Caco-2 (cell line): ENCODE results near the gene FZD8. TPM values are rescaled to one million over a fixed set of nuclear protein-coding genes. Genes with fewer than 3 reads are reported as not detected.

ENCODE experiments used
- BruUV-seq: library from RNA; stranded (reverse); fragments of 400-500 nt; replicated peaks from 2 replicates; lab custom pipeline; 2021; lab: Mats Ljungman, UMichigan
- CTCF ChIA-PET: fragments of 300-600 bp; sonication (Branson Sonifier 250); formaldehyde crosslinking; loops from one replicate; lab custom pipeline; 2022; ENCODE audit warnings: antibody characterized with exemption; lab: Charles Lee
- POLR2A ChIA-PET: fragments of 300-600 bp; sonication (Branson Sonifier 250); formaldehyde crosslinking; loops from one replicate; lab custom pipeline; 2022; ENCODE audit warnings: antibody characterized with exemption; lab: Charles Lee
- DNase-seq, 2 experiments: peaks; one replicate each; pipeline versions ENCODE4 v3.0.0 to v3.0.0-alpha.2; 2020 to 2022
- H3K27me3 ChIP-seq: replicated peaks from 2 replicates; pipeline ENCODE4 v1.6.0; 2011; ENCODE audit warnings: low read length; ENCODE audit not compliant: control insufficient read depth, insufficient read depth
- H3K36me3 ChIP-seq: 2 replicates; pipeline ENCODE4 v1.5.1; 2011; ENCODE audit warnings: low read length; ENCODE audit not compliant: control insufficient read depth, insufficient read depth
- H3K4me1 ChIP-seq: fragments of 250-450 bp; sonication (Bioruptor Pico); 2 replicates; pipeline ENCODE4 v1.5.1; 2020; ENCODE audit warnings: mild to moderate bottlenecking
- H3K4me3 ChIP-seq: 2 replicates; pipeline ENCODE4 v1.5.1; 2011; ENCODE audit warnings: low read depth, mild to moderate bottlenecking, control low read depth, low read length
- H3K9me3 ChIP-seq: fragments of 250-450 bp; sonication (Bioruptor Pico); 2 replicates; pipeline ENCODE4 v1.5.1; 2020; ENCODE audit warnings: mild to moderate bottlenecking, moderate library complexity
- H3K27ac Mint-ChIP-seq: one replicate; pipeline ENCODE4 v1.8.0; 2022; ENCODE audit warnings: mixed read lengths; ENCODE audit not compliant: unreplicated experiment
- H3K27me3 Mint-ChIP-seq: one replicate; pipeline ENCODE4 v1.8.0; 2022; ENCODE audit warnings: mixed read lengths; ENCODE audit not compliant: insufficient read depth, unreplicated experiment
- H3K36me3 Mint-ChIP-seq: one replicate; pipeline ENCODE4 v1.8.0; 2022; ENCODE audit warnings: mild to moderate bottlenecking, mixed read lengths; ENCODE audit not compliant: insufficient read depth, unreplicated experiment
- H3K4me1 Mint-ChIP-seq: one replicate; pipeline ENCODE4 v1.8.0; 2022; ENCODE audit warnings: low read depth, mixed read lengths; ENCODE audit not compliant: unreplicated experiment
- H3K4me3 Mint-ChIP-seq: one replicate; pipeline ENCODE4 v1.8.0; 2022; ENCODE audit warnings: mild to moderate bottlenecking, moderate library complexity, mixed read lengths; ENCODE audit not compliant: unreplicated experiment
- H3K9me3 Mint-ChIP-seq: one replicate; pipeline ENCODE4 v1.8.0; 2022; ENCODE audit warnings: mixed read lengths; ENCODE audit not compliant: unreplicated experiment
- intact Hi-C: fragments of 100-400 bp; cut with micrococcal nuclease; formaldehyde crosslinking; loops from one replicate; pipeline ENCODE4 v1.10.0; 2022; ENCODE audit not compliant: unreplicated experiment
- total RNA-seq: library from RNA; stranded (reverse); gene quantifications from 2 replicates; pipeline ENCODE4 v1.2.3, GENCODE V29; 2022
- TF ChIP-seq, protein P1 (sequence below), 2 experiments: fragments of 200-600 bp in 1 of 2; IDR thresholded peaks; 1 replicate in 1 of 2; 2 replicates in 1 of 2; pipeline versions ENCODE4 v1.5.1 to v1.8.0; 2011 to 2022; ENCODE audit warnings: antibody characterized with exemption in 1 of 2, control low read depth in 1 of 2, inconsistent platforms in 1 of 2, low read depth in 1 of 2, low read length in 1 of 2, mild to moderate bottlenecking in 1 of 2, moderate library complexity in 1 of 2; ENCODE audit not compliant: insufficient read depth in 1 of 2, severe bottlenecking in 1 of 2, unreplicated experiment in 1 of 2

FZD8 gene
- total RNA-seq, 1 experiment from 2014 or later, result 3.4 TPM

DNA sequence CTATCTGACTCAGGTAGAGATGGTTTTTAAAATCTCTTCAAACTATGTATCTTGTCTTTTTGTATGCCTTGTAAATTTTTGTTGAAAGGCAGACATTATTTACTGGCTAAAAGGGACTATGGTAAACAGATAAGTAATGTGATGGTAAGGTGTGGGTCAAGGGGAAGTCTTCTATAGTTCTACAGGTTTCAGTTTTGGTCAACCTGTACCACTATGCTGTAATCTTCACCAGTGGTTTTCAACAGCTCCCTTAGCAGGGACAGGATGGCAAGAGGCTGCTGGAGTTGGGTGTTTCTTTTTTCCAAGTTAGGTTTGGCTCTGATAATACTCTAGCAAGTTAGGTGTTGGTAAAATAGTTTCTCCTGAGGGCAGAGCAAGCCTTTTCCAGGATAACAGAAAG lies 32.7 kb upstream of the FZD8 start:
- H3K9me3 Mint-ChIP-seq, result no peaks in the 10 kb centered on the region
- intact Hi-C loops, result no loop called here
- no peaks in the 10 kb centered on the region for H3K4me1 ChIP-seq
- BruUV-seq, result no TSS peak
- TF ChIP-seq, protein P1, sequence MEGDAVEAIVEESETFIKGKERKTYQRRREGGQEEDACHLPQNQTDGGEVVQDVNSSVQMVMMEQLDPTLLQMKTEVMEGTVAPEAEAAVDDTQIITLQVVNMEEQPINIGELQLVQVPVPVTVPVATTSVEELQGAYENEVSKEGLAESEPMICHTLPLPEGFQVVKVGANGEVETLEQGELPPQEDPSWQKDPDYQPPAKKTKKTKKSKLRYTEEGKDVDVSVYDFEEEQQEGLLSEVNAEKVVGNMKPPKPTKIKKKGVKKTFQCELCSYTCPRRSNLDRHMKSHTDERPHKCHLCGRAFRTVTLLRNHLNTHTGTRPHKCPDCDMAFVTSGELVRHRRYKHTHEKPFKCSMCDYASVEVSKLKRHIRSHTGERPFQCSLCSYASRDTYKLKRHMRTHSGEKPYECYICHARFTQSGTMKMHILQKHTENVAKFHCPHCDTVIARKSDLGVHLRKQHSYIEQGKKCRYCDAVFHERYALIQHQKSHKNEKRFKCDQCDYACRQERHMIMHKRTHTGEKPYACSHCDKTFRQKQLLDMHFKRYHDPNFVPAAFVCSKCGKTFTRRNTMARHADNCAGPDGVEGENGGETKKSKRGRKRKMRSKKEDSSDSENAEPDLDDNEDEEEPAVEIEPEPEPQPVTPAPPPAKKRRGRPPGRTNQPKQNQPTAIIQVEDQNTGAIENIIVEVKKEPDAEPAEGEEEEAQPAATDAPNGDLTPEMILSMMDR (IDR thresholded peaks at IDR 0.05; ENCODE audit: insufficient read depth in 1 of 2, low read depth in 1 of 2, low read length in 1 of 2, severe bottlenecking in 1 of 2, unreplicated experiment in 1 of 2), result no peak
- no peak overlapping the region for H3K4me3 ChIP-seq
- no peaks in the 10 kb centered on the region for H3K27me3 ChIP-seq
- peaks cover 8% of the 10 kb centered on the region for H3K27me3 Mint-ChIP-seq
- H3K27ac Mint-ChIP-seq, result no peak overlapping the region
- H3K4me1 Mint-ChIP-seq, result no peaks in the 10 kb centered on the region
- POLR2A ChIA-PET, result no interaction called here
- H3K4me3 Mint-ChIP-seq, result no peak overlapping the region
- H3K9me3 ChIP-seq, result no peaks in the 10 kb centered on the region; the same call in 1 of the 2 replicates
- no peaks in the 10 kb centered on the region for H3K36me3 ChIP-seq
- DNase-seq, result no peak
- H3K36me3 Mint-ChIP-seq, result no peaks in the 10 kb centered on the region
- CTCF ChIA-PET, result no interaction called here

DNA sequence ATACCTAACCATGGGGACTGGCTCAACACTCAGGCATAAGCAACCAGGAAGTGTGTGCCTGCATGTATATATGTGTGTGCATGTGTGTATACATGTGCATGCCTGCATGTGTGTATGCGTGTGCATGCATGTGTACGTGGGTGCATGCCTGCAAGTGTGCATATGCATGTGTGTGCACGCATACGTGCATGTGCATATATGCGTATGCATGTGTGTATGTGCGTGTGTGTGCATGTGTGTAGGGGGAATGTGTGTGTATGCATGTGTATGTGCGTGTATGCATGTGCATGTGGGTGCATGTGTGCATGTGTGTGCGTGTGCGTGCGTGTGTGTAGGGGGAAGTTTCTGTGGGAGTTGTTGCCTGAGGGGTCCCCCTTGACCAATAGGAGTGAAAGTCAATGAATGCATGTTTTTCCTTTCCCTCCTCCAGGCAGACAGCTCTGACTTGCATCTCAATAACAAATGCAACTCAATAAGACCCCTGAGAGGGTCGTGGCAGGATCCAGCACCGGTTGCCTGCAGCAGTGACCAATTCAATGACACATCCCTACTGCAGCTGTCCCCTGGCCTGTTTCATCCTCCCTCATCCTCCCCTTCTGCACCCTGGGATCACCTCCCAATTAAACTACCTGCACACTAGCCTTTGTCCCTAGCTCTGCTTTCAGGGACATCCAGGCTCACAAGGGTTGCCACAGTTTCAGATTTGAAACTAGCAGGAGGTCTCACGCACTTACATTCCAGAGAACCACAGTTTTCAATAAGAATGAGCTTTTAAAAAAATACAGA lies 27.0 kb upstream of the FZD8 start:
- CTCF ChIA-PET, result no interaction called here
- Mint-ChIP-seq H3K9me3 (peaks cover 22% of the 10 kb centered on the region), H3K4me3 (no peak overlapping the region), H3K36me3 (peaks cover 8% of the 10 kb centered on the region), H3K4me1 (no peaks in the 10 kb centered on the region), H3K27ac (no peak overlapping the region), H3K27me3 (peaks cover 11% of the 10 kb centered on the region)
- TF ChIP-seq, protein P1 (IDR thresholded peaks at IDR 0.05; ENCODE audit: insufficient read depth in 1 of 2, low read depth in 1 of 2, low read length in 1 of 2, severe bottlenecking in 1 of 2, unreplicated experiment in 1 of 2), result no peak
- BruUV-seq, result no TSS peak
- no peaks in the 10 kb centered on the region for H3K27me3 ChIP-seq
- intact Hi-C loops, result no loop called here
- no peaks in the 10 kb centered on the region for H3K36me3 ChIP-seq
- no peaks in the 10 kb centered on the region for H3K4me1 ChIP-seq
- no peak for DNase-seq
- POLR2A ChIA-PET, result no interaction called here
- no peak overlapping the region for H3K4me3 ChIP-seq
- no peaks in the 10 kb centered on the region for H3K9me3 ChIP-seq

DNA sequence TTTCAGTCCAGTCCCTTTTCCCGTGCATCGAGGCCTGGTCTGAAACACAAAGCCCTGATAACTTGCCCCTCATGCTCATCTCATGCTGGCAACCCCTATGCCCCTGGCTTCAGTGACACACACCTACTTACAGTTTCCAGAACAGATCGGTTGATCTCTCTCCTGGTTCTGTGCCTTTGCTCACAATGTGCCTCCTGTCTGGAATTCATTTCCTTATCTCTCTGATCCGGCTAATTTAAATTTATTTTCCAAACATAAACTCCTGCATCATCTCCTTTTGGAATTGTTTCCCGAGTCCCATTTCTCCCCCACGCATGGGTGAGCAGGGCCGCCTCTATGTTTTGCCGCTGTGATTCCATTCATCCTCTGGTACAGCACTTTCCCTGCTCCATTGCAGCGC lies 25.9 kb upstream of the FZD8 start:
- H3K27me3 ChIP-seq, result no peaks in the 10 kb centered on the region
- intact Hi-C loops, result no loop called here
- H3K36me3 Mint-ChIP-seq, result peaks cover 8% of the 10 kb centered on the region
- CTCF ChIA-PET, result no interaction called here
- DNase-seq, result no peak
- peaks cover 11% of the 10 kb centered on the region for H3K27me3 Mint-ChIP-seq
- no peaks in the 10 kb centered on the region for H3K9me3 ChIP-seq
- no peaks in the 10 kb centered on the region for H3K36me3 ChIP-seq
- no peak overlapping the region for H3K4me3 ChIP-seq
- no peaks in the 10 kb centered on the region for H3K4me1 Mint-ChIP-seq
- H3K4me1 ChIP-seq, result no peaks in the 10 kb centered on the region
- no peak overlapping the region for H3K27ac Mint-ChIP-seq
- H3K9me3 Mint-ChIP-seq, result peaks cover 22% of the 10 kb centered on the region
- no peak overlapping the region for H3K4me3 Mint-ChIP-seq
- TF ChIP-seq, protein P1 (IDR thresholded peaks at IDR 0.05; ENCODE audit: insufficient read depth in 1 of 2, low read depth in 1 of 2, low read length in 1 of 2, severe bottlenecking in 1 of 2, unreplicated experiment in 1 of 2), result no peak
- POLR2A ChIA-PET, result no interaction called here
- BruUV-seq, result no TSS peak
